ENCODE measurements around the gene ABHD8. TPM values are rescaled to one million over a fixed set of nuclear protein-coding genes. Genes with fewer than 3 reads are reported as not detected.

The ABHD8 gene
- total and polyA plus RNA-seq, 2 of the 13 experiments (the other 11 are each of a cell fraction or from before 2014, with no cell fraction given): 6.3 to 7.2 TPM

- TF ChIP-seq PHB2 (IDR thresholded peaks at IDR 0.05; ENCODE audit: partially characterized antibody) (no peak), ZNF12 (CRISPR knock-in tag; IDR thresholded peaks at IDR 0.05) (no peak), ZKSCAN8 (CRISPR knock-in tag; IDR thresholded peaks at IDR 0.05; ENCODE audit: borderline replicate concordance) (no peak), TCF7 (IDR thresholded peaks at IDR 0.05; ENCODE audit: low read depth) (no peak), DRAP1 (CRISPR knock-in tag; IDR thresholded peaks at IDR 0.05) (peak; percentile 41; the same call in 1 of the 2 replicates), ZNF263 (CRISPR knock-in tag; IDR thresholded peaks at IDR 0.05) (peak; percentile 48; the same call in 1 of the 2 replicates), MTA3 (CRISPR knock-in tag; IDR thresholded peaks at IDR 0.05) (no peak), RAD51 (IDR thresholded peaks at IDR 0.05; ENCODE audit: borderline replicate concordance) (no peak), KAT8 (CRISPR knock-in tag; IDR thresholded peaks at IDR 0.05) (peak; percentile 76), ZNF280D (CRISPR knock-in tag; IDR thresholded peaks at IDR 0.05) (no peak), ZC3H13 (CRISPR knock-in tag; IDR thresholded peaks at IDR 0.05) (no peak; the same call in 1 of the 2 replicates), ZNF34 (CRISPR knock-in tag; IDR thresholded peaks at IDR 0.05; ENCODE audit: borderline replicate concordance) (no peak), ZNF512B (CRISPR knock-in tag; IDR thresholded peaks at IDR 0.05; ENCODE audit: borderline replicate concordance) (no peak), CBX5 (CRISPR knock-in tag; IDR thresholded peaks at IDR 0.05; ENCODE audit: borderline replicate concordance) (0 out of 2 replicates have a peak, but pooled peaks have one; percentile 24), ZFAT (CRISPR knock-in tag; conservative IDR thresholded peaks at IDR 0.05) (no peak), ZNF251 (CRISPR knock-in tag; IDR thresholded peaks at IDR 0.05) (no peak), ZNF329 (CRISPR knock-in tag; IDR thresholded peaks at IDR 0.05; ENCODE audit: low read depth) (0 out of 2 replicates have a peak, but pooled peaks have one; percentile 79), EEA1 (CRISPR knock-in tag; IDR thresholded peaks at IDR 0.05; ENCODE audit: borderline replicate concordance) (peak; percentile 64; the same call in 1 of the 2 replicates), KLF9 (CRISPR knock-in tag; IDR thresholded peaks at IDR 0.05; ENCODE audit: low read depth) (no peak), TMF1 (CRISPR knock-in tag; IDR thresholded peaks at IDR 0.05; ENCODE audit: low read depth) (peak; percentile 74; the same call in 1 of the 2 replicates), GFI1 (CRISPR knock-in tag; IDR thresholded peaks at IDR 0.05; ENCODE audit: borderline replicate concordance) (peak; percentile 65; the same call in 1 of the 2 replicates), ZFP62 (CRISPR knock-in tag; IDR thresholded peaks at IDR 0.05) (no peak), RXRB (CRISPR knock-in tag; IDR thresholded peaks at IDR 0.05; ENCODE audit: borderline replicate concordance) (0 out of 2 replicates have a peak, but pooled peaks have one; percentile 9), ZNF20 (CRISPR knock-in tag; IDR thresholded peaks at IDR 0.05) (no peak), KMT2B (CRISPR knock-in tag; IDR thresholded peaks at IDR 0.05) (no peak)
These were observed 31.5 kb upstream of the ABHD8 start, which contains the start of gene ANO8 (continued) for GRCh38 chr19:17334414-17335409.
